ENCODE results near the gene GNB5.
"Not testable (repeated sequence)": the region's sequence is repeated elsewhere in the genome, so short reads cannot be mapped to it uniquely, and the experiment has no call there.

The GNB5 gene

DNA sequence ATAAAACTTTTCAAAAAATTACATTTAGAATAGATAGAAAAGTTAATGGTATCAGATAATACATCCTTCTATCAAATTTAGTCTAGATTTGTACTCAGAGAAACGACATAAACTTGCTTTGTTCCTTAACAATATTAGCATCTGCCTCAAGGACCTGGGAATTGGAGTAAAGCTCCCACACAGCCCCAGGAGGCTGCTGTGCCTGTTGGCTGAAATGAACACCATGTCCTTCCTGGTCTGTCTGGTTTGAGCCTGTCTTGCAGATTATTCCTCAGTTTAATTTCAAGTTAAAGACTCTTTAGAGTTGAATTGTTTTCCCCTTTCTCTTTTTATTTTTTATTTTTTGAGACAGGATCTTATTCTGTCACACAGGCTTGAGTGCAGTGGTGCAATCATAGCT, 19.4 kb downstream of the GNB5 start:
- DNase-seq (ENCODE audit: low read depth in 3 of 3, low spot score in 1 of 3) = no peak

- no peak for DNase-seq (ENCODE audit: low read depth in 3 of 3, low spot score in 1 of 3)
Measured at GRCh38 chr15:52171386-52171785, 19.8 kb downstream of the GNB5 start.

DNA sequence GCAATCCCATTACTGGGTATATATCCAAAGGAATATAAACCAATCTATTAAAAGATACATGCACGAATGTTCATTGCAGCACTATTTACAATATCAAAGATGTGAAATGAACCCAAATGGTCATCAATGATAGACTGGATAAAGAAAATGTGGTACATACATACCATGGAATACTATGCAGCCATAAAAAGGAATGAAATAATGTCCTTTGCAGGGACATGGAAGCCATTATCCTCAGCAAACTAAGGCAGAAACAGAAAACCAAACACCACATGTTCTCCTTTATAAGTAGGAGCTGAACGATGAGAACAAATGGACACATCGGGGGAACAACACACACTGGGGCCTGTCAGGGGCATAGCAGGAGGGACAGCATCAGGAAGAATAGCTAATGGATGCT, 21.0 kb downstream of the GNB5 start:
- DNase-seq (ENCODE audit: low read depth in 3 of 3, low spot score in 1 of 3) = not testable (repeated sequence)

DNA sequence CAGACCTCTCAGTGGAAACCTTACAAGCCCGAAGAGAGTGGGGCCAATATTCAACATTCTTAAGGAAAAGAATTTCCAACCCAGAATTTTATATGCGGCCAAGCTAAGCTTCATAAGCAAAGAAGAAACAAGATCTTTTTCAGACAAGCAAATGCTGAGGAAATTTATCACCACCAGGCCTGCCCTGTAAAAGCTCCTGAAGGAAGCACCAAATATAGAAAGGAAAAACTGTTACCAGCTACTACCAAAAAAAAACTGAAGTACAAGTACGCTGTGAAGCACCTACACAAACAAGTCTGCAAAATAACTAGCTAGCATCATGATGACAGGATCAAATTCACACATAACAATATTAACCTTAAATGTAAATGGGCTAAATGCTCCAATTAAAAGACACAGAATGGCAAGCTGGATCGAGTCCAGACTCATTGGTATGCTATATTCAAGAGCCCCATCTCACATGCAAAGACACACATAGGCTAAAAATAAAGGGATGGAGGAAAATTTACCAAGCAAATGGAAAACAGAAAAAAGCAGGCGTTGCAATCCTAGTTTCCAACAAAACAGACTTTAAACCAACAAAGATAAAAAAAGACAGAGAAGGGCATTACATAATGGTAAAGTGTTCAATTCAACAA, 25.6 kb downstream of the GNB5 start:
- not testable (repeated sequence) for DNase-seq (ENCODE audit: low read depth in 3 of 3, low spot score in 1 of 3)

- no peak for DNase-seq (ENCODE audit: low read depth in 3 of 3, low spot score in 1 of 3)
Measured at GRCh38 chr15:52164631-52165265, 26.4 kb downstream of the GNB5 start.

GRCh38 chr15:52163321-52164190, 27.6 kb downstream of the GNB5 start:
- no peak for DNase-seq (ENCODE audit: low read depth in 3 of 3, low spot score in 1 of 3)

DNA sequence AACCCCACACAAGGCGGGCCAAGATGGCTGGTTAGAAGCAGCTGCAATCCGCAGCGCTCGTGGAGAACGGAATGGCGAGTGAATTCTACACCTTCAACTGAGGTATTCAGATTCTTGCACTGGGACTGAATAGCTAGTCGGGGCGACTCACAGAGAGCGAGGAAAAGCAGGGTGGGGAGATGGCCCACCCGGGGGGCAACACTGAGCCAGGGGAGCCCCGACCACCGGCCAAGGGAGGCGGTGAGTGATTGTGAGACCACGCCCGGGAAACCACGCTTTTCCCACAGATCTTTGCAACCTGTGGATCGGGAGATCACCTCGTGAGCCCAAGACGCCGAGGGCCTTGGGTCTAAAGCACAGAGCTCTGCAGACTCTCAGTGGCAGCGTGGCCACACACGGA, 28.3 kb downstream of the GNB5 start:
- no peak for DNase-seq (ENCODE audit: low read depth in 3 of 3, low spot score in 1 of 3)

DNA sequence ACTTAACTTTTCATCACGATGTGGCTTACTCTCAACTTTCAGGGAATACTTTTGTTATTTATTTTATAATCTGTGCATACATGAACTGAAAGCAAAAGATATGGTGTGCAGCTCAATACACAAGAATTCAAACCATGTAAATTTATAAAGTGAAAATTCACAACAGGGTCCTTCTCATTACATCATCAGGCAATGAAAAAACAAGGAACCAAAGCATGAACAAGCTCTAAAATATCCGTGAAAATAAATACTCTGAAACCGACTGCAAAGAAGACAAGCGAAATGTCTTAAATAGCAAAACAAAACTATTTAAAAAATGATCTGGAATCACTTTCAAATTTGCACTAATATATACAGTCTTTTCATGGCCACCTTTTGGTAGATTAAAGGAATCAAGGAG, 28.9 kb downstream of the GNB5 start:
- no peak for DNase-seq (ENCODE audit: low read depth in 3 of 3, low spot score in 1 of 3)

- DNase-seq (ENCODE audit: low read depth in 3 of 3, low spot score in 1 of 3) = no peak
Measured at GRCh38 chr15:52161406-52161966, 29.7 kb downstream of the GNB5 start.

DNA sequence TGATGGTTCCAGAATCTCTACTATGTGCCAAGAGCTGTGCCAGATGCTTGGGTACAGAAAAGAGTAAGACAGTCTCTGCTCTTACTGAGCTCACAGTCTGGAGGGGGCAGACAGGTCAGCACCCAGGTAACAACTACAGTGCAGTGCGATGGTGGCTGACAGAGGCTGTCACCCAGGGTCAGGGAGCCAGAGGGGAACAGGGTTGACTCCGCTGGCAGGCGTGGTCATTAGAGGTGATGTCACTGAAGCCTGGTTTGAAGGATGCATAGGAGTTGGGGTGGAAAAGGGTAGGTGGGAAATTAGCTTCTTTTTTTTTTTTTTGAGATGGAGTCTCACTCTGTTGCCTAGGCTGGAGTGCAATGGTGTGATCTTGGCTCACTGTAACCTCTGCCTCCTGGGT, 31.5 kb downstream of the GNB5 start:
- no peak for DNase-seq (ENCODE audit: low read depth in 3 of 3, low spot score in 1 of 3)

- DNase-seq (ENCODE audit: low read depth in 3 of 3, low spot score in 1 of 3) = no peak
Measured at GRCh38 chr15:52158084-52158765, 33.0 kb downstream of the GNB5 start.

- DNase-seq (ENCODE audit: low read depth in 3 of 3, low spot score in 1 of 3) = no peak
Measured at GRCh38 chr15:52155878-52156277, 35.3 kb downstream of the GNB5 start.

GRCh38 chr15:52154896-52155865, 36.0 kb downstream of the GNB5 start:
- DNase-seq (ENCODE audit: low read depth in 3 of 3, low spot score in 1 of 3) = no peak

- DNase-seq (ENCODE audit: low read depth in 3 of 3, low spot score in 1 of 3) = no peak
Measured at GRCh38 chr15:52153900-52154895, 37.0 kb downstream of the GNB5 start.

DNA sequence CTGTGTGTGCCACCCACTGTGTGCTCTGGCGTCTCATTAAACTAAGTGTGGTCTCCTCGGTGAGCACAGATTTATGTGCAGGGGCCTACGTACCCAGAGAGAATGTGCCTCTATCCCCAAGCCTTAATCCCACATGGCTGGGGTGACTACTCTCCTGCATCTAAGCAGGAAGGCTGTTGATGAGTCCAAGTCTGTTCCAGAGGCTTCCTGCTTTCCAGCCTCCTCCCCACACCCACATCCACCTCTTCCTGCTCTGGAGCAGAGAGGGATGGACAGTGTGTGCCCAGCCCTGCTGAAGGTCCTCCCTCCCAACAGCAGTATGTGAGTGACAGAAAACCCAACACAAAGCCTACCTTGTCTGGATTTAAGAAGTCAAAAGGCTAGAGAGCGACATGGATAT, 39.8 kb downstream of the GNB5 start:
- no peak for DNase-seq (ENCODE audit: low read depth in 3 of 3, low spot score in 1 of 3)

DNA sequence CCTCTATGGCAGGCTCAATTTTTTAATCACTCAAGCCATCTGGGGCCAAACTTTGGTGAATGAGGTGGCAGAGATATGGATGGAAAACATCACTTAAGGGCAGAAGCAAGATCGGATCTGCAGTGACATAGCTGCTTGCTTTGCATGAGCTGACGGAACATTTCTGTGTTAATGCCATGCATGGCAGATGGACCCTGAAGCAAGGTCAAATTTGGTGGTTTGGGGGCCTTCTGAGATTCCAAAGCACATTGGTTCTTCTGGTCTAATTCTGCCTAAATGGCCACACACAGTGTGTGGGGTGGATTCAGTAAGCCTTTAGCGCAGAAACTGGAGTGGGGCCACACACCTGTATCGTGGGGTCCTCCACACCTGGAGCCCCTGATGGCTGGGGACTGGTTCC, 40.3 kb downstream of the GNB5 start:
- DNase-seq (ENCODE audit: low read depth in 3 of 3, low spot score in 1 of 3) = no peak

GRCh38 chr15:52150043-52150825, 41.0 kb downstream of the GNB5 start:
- DNase-seq (ENCODE audit: low read depth in 3 of 3, low spot score in 1 of 3) = no peak

DNA sequence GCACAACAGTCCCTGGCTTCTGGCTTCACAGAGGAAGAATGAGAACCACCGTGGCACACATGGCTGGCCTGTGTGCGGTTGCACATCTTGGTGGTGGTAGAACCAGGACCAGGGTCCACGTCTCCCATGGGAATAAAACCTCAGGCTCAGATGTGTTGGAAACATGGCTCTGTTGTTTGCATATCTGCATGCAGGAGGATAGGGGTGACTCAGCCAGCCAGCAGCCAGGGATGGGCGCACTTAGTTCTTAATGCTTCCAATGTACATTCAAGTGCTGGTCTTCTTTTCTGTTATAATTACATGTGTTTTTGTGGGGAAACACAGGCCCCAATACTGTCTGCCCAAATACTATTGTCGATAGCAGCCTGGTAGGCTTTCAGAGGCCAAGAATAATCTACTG, 42.8 kb downstream of the GNB5 start:
- no peak for DNase-seq (ENCODE audit: low read depth in 3 of 3, low spot score in 1 of 3)

Measured in stimulated activated CD4-positive, alpha-beta T cell treated with anti-CD3 and anti-CD28 coated beads, TNF-alpha, amount 100 ng/mL, for 1 hour (primary cell).